Measurements from ENCODE around the gene PYCARD. TPM values are rescaled to one million over a fixed set of nuclear protein-coding genes. Genes with fewer than 3 reads are reported as not detected.

The PYCARD gene
- total RNA-seq, 2 donors from 2014 or later, result 26.3 to 29.8 TPM

DNA sequence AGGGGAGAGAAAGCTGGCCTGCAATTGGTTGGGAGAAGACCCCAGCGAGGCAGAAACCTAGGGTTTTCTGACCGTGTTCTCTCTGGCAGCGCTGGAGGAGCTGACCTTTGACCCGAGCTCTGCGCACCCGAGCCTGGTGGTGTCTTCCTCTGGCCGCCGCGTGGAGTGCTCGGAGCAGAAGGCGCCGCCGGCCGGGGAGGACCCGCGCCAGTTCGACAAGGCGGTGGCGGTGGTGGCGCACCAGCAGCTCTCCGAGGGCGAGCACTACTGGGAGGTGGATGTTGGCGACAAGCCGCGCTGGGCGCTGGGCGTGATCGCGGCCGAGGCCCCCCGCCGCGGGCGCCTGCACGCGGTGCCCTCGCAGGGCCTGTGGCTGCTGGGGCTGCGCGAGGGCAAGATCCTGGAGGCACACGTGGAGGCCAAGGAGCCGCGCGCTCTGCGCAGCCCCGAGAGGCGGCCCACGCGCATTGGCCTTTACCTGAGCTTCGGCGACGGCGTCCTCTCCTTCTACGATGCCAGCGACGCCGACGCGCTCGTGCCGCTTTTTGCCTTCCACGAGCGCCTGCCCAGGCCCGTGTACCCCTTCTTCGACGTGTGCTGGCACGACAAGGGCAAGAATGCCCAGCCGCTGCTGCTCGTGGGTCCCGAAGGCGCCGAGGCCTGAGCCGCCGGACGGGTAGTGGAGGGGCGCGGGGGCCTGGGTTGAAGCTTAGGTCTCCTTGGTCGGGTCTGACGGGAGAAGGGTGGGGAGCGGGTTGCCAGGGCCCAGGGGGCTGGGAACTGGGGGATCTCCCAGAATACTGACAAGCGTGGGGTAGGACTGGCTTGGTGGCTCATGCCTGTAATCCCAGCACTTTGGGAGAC is 21.8 kb upstream of the PYCARD start:
- peaks cover 19% of the 10 kb centered on the region for H3K27me3 Mint-ChIP-seq (ENCODE audit: insufficient read depth)

DNA sequence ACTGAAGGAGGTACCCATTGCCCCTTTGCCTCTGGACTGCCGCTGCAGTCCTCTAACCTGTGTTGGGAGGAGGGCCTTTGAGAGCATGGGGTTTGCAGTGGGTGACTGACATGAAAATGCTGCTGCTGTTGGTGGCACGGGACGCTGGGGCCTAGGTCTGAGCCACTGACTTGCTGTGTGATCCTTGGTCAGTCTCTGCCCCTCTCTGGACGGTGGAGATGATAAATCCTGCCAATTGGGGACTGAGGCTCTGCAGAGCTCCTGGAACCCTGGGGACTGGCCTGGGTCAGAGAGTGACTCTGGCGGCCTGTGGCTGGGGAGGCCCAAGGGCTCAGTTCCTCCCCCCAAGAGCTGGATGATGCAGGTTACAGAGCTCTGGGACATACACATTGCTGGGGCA is 20.5 kb upstream of the PYCARD start:
- Mint-ChIP-seq H3K27me3 (ENCODE audit: insufficient read depth) (peaks cover 29% of the 10 kb centered on the region), H3K4me1 (no peaks in the 10 kb centered on the region), H3K9me3 (no peaks in the 10 kb centered on the region), H3K27ac (no peak overlapping the region), H3K4me3 (no peak overlapping the region), H3K36me3 (ENCODE audit: low read depth) (no peaks in the 10 kb centered on the region)
- no peak for DNase-seq
- Histone ChIP-seq H3K27ac (ENCODE audit: low read depth, low read length) (no peak overlapping the region), H3K27me3 (ENCODE audit: control insufficient read depth, insufficient read depth, low read length, poor library complexity, severe bottlenecking) (peaks cover 11% of the 10 kb centered on the region), H3K36me3 (ENCODE audit: control insufficient read depth, insufficient read depth, low read length) (no peaks in the 10 kb centered on the region), H3K9ac (ENCODE audit: extremely low read depth, low read length, poor library complexity, severe bottlenecking) (no peak overlapping the region), H3K4me3 (ENCODE audit: low read length) (no peak overlapping the region), H3K4me1 (ENCODE audit: control insufficient read depth, insufficient read depth, low read length) (no peaks in the 10 kb centered on the region), H3K9me3 (ENCODE audit: control insufficient read depth, low read length) (no peaks in the 10 kb centered on the region)
- TF ChIP-seq, protein P1, sequence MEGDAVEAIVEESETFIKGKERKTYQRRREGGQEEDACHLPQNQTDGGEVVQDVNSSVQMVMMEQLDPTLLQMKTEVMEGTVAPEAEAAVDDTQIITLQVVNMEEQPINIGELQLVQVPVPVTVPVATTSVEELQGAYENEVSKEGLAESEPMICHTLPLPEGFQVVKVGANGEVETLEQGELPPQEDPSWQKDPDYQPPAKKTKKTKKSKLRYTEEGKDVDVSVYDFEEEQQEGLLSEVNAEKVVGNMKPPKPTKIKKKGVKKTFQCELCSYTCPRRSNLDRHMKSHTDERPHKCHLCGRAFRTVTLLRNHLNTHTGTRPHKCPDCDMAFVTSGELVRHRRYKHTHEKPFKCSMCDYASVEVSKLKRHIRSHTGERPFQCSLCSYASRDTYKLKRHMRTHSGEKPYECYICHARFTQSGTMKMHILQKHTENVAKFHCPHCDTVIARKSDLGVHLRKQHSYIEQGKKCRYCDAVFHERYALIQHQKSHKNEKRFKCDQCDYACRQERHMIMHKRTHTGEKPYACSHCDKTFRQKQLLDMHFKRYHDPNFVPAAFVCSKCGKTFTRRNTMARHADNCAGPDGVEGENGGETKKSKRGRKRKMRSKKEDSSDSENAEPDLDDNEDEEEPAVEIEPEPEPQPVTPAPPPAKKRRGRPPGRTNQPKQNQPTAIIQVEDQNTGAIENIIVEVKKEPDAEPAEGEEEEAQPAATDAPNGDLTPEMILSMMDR (conservative IDR thresholded peaks at IDR 0.05), result no peak
- WGBS, 2 experiments (ENCODE audit: insufficient coverage in 1 of 2, insufficient read length in 1 of 2), result 86 to 89% methylated on average over 4 to 5 of the region's 5 CpGs

More for the DNA sequence above, 21.8 kb upstream of the PYCARD start:
- H3K27ac ChIP-seq (ENCODE audit: low read depth, low read length), result no peak overlapping the region
- no peak overlapping the region for H3K9ac ChIP-seq (ENCODE audit: extremely low read depth, low read length, poor library complexity, severe bottlenecking)
- no peaks in the 10 kb centered on the region for H3K4me1 ChIP-seq (ENCODE audit: control insufficient read depth, insufficient read depth, low read length)
- DNase-seq, result no peak
- no peak overlapping the region for H3K4me3 ChIP-seq (ENCODE audit: low read length)
- no peaks in the 10 kb centered on the region for H3K36me3 ChIP-seq (ENCODE audit: control insufficient read depth, insufficient read depth, low read length)
- no peaks in the 10 kb centered on the region for H3K9me3 ChIP-seq (ENCODE audit: control insufficient read depth, low read length)
- Mint-ChIP-seq H3K4me1 (no peaks in the 10 kb centered on the region), H3K36me3 (ENCODE audit: low read depth) (no peaks in the 10 kb centered on the region), H3K27ac (no peak overlapping the region), H3K4me3 (no peak overlapping the region), H3K9me3 (no peaks in the 10 kb centered on the region)
- 96 to 98% methylated on average over 64 to 80 of the region's 80 CpGs for WGBS, 2 experiments (ENCODE audit: insufficient coverage in 1 of 2, insufficient read length in 1 of 2)
- peaks cover 9% of the 10 kb centered on the region for H3K27me3 ChIP-seq (ENCODE audit: control insufficient read depth, insufficient read depth, low read length, poor library complexity, severe bottlenecking)
- TF ChIP-seq, protein P1 (conservative IDR thresholded peaks at IDR 0.05), result no peak

DNA sequence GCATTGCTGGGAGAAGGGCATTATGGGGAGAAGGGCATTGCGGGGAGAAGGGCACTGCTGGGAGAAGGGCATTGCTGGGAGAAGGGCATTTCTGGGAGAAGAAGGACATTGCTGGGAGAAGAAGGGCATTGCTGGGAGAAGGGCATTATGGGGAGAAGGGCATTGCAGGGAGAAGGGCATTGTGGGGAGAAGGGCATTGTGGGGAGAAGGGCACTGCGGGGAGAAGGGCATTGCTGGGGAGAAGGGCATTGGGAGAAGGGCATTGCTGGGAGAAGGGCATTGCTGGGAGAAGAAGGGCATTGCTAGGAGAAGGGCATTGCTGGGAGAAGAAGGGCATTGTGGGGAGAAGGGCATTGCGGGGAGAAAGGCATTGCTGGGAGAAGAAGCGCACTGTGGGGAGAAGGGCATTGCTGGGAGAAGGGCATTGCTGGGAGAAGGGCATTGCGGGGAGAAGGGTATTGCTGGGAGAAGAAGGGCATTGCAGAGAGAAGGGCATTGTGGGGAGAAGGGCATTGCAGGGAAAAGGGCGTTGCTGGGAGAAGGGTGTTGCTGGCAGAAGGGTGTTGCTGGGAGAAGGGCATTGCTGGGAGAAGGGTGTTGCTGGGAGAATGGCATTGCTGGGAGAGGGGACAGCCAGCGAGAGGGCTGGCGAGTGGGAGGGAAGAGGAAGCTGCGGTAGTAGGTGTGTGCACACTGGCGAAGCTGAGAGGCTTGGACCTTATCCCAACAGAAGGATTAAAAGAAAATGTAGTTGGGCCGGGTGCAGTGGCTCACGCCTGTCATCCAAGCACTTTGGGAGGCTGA is 19.0 kb upstream of the PYCARD start:
- Histone ChIP-seq H3K9ac (ENCODE audit: extremely low read depth, low read length, poor library complexity, severe bottlenecking) (no peak overlapping the region), H3K36me3 (ENCODE audit: control insufficient read depth, insufficient read depth, low read length) (no peaks in the 10 kb centered on the region), H3K27me3 (ENCODE audit: control insufficient read depth, insufficient read depth, low read length, poor library complexity, severe bottlenecking) (peaks cover 26% of the 10 kb centered on the region), H3K27ac (ENCODE audit: low read depth, low read length) (no peak overlapping the region), H3K9me3 (ENCODE audit: control insufficient read depth, low read length) (no peaks in the 10 kb centered on the region), H3K4me1 (ENCODE audit: control insufficient read depth, insufficient read depth, low read length) (no peaks in the 10 kb centered on the region), H3K4me3 (ENCODE audit: low read length) (no peak overlapping the region)
- WGBS, 2 experiments (ENCODE audit: insufficient coverage in 1 of 2, insufficient read length in 1 of 2), result 88 to 90% methylated on average over 9 to 12 of the region's 12 CpGs
- Mint-ChIP-seq H3K4me1 (peaks cover 3% of the 10 kb centered on the region), H3K36me3 (ENCODE audit: low read depth) (no peaks in the 10 kb centered on the region), H3K27me3 (ENCODE audit: insufficient read depth) (peaks cover 44% of the 10 kb centered on the region), H3K27ac (no peak overlapping the region), H3K4me3 (no peak overlapping the region), H3K9me3 (no peaks in the 10 kb centered on the region)
- peak; percentile 59 for DNase-seq
- TF ChIP-seq, protein P1 (conservative IDR thresholded peaks at IDR 0.05), result no peak
